ENCODE measurements around the gene MEGF10.
"Not testable (repeated sequence)": the region's sequence is repeated elsewhere in the genome, so short reads cannot be mapped to it uniquely, and the experiment has no call there.

MEGF10 gene

DNA sequence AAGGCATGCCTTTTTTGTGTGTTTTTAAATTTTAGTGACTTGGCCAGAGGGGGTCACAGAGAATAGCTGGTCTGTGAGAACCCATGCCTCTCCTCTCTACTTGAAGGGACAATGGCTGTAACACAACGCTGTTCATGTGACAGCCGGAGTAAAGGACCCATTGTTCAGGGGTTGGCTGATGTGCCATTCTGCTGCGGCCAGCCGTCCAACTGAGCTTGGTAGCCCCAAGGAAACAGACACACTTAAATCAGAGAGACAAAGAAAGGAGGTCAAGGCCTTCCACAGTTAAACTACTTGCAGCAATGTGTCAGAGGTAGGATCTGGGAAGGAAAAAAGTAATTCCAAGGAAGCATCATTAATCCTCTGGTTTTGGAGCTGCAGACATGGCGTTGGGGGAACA is 8.1 kb downstream of the MEGF10 start:
- no peak for DNase-seq

DNA sequence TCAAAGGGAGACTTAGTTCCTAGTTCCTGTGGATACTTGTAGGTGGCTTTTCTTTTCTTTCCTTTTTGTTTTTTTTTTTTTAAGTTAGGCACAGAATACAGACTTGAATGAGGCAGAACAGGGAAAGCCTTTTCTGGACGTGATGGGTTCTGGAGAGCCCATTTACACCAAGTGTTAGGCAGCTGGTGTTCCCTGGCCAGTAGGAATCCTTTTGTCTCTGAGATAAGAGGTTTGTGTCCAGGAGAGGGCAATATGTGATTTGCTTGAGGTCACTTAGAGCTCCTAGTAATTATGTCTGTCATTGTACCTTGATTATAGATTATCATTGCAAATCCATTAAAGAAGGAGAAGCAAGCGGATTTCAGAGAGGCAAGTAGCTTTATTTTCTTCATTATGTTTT is 9.1 kb downstream of the MEGF10 start:
- DNase-seq, result no peak

DNA sequence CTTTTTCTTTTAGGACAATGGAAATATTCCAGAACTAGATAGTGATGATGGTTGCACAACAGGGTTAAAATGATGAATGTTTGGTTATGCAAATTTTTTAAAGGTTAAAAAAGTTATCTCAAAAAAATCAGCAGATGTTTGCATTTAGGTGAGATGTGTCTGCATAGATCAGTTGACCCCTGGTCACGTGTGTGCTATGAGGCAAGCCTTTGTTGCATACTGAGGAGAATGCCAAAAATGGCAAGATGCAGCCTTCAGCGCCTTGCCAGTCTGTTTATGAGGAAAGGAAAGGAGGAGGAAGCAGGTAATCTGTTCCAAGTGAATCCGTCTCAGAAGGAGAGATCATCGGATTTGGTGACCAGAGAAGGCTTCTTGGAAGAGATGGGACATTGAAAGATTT is 11.9 kb downstream of the MEGF10 start:
- no peak for DNase-seq

DNA sequence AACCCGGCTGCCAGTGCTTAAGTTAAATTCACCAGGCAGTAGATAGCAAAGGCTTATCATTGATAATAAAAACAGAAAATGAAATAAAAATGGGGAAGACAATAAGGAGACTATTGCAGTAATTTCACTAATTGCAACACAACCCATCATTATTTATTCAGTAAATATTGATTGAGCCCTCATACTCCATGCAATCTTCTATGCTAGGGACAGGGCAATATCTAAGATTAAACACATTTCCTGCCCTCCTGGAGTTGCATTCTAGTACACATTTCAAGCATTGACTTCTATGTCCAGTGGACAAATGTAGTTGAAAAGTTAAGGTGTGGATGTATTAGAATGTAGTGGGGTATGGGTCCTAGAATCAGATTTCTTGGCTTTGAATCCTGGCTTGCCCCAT is 12.8 kb downstream of the MEGF10 start:
- no peak for DNase-seq

DNA sequence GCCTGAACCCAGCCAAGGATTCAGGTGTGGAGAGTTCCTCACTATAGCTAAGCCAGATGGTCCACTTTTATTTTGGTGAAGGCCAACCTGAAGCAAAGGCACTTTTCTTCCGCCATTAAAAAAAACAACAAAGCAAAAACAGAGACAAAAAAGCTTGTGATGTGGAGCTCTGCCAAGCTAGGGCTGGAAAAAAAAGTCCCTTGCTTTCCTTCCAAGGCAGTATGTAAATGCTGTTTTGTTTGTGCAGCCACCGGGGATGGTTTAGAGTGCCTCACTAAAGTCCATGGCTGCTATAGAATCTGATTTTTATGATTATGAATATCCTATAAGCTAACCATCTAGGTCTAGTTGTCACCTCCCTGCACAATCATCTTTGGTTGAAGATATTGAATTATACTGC is 14.9 kb downstream of the MEGF10 start:
- DNase-seq, result no peak

DNA sequence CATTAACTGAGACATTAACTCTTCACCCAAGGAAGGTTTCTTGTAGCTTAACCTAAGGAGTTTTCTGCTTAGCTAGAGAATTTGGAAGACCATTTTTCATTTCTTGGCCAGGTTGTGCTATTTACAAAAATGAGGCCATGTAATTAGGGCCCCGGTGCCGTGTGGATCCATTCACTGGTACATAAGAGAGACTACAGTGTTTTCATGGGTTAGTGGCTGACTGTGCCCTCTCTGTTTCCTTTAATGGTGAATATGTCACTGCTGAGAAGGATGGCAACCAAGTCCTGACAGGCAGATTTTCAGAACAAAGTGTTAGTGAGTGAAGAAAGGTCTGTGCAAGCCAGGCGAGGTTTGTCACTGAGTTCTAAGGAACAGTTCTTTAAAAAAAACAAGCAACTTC is 15.4 kb downstream of the MEGF10 start:
- no peak for DNase-seq

DNA sequence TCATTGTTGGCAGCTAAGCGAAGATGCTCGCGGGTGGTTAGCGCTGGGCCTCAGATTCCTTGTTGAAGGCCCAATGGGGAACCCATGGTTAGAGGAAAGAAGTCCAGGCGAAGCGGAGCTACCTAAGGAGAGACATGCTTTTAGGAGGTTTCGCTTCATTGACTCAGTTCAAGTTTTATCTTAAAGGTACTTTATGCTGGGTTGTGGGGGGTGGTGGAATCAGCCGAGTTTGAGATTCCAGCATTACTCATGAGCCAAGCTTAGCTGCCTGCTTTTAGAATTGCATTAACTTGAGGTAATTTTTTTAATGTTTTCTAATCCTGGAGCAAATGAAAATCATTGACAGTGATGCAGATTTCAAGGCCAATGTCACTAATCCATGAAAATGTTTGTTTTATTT is 16.1 kb downstream of the MEGF10 start:
- no peak for DNase-seq

DNA sequence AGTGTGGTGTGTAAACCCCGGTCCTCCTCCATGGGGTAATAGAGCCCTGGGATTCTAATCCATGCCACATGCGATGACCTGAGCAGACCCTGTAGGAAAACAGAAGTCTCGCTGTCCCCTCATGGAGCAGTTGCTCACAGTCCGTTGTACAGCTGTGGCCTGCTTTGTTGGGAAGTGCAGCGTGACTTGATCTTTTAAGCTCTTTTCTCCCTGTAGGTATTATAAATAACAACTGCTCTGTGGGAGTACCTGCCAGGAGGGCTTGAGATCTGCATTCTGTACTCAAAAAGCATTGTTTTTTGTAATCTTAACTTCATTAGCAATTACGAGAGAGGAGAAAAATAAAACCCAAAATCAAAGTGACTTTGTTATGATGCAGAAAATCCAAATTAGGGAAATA is 17.3 kb downstream of the MEGF10 start:
- no peak for DNase-seq

DNA sequence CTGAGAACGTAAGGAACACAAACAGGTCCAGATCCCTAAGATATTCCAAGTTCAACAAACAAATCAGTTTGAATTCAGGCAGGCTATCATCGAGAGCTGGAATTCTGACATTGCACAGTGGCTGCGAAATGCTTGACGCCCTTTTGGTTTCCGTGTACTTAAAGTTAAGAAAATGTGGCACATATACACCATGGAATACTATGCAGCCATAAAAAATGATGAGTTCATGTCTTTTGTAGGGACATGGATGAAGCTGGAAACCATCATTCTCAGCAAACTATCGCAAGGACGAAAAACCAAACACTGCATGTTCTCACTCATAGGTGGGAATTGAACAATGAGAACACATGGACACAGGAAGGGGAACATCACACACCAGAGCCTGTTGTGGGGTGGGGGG is 17.7 kb downstream of the MEGF10 start:
- DNase-seq, result not testable (repeated sequence)

DNA sequence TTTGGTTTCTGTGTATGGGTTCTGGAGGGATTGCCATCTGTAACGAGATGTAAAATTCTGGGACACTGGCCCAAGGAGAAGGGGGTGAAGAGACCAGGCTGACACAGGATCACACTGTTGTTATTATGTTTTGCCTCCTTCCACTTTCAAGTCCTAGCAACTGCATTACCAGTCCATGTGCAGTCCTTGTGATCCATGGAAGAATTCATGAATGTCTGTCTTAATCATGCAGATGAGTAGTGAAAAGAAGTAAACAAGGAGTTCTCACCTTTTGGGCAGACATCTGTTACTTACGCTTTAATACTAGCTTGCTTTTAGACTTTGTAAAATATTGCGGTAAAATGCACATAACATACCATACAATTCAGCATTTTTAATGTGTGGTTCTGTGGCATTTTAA is 18.3 kb downstream of the MEGF10 start:
- no peak for DNase-seq

DNA sequence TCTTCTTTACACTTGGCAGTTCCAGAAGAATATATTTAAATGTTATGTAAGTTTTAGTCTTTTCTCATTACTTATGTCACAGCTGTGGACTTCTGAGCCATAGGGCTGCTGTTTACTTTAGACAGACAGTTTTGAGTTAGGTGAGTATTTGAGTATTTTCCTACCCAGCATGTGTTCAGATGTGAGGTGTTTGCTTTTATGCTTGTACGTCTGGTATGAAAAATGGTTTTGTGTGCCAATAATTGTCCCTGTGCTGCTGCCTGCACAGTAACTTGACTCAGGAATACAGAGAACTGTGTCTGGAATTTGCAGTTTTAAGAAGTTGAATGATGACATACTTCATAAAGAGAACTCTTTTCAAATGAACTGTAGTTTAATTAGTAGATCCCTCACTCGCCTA is 20.8 kb downstream of the MEGF10 start:
- DNase-seq, result peak; percentile 1

DNA sequence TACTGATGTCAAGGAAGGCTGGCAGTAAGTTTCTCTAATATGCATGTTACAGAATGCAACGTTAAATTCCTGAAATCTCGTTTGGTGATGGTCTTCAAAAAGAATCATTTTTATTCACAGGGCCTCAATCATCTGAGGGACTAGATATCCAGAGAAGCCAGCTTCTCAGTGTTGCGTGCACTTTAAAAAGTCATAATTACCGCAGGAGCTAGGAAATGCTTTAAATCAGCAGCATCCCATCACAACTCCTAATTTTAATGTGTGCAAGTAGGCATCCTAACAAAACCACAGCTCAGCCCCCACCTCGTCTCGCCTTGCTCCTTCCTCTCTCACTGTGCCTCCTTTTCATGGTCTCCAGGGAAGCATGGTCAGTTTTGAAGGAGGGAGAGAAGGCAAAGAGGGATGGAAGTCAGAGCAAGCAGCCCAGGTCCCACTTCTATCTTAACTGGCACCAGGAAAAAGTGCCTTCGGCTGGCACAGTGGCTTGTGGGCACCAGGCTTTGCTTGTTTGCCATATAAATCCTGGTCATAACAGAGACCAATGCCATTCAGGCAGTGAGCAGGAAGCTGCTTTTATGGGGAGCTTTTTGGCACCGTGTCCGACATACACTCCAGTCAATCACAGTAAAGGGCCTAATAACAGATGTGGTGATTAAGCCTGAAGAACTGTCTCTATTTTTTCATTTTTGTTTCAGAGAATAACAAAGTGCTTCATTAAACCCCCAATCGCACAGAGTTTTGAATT is 21.4 kb downstream of the MEGF10 start:
- peak; percentile 2 for DNase-seq

DNA sequence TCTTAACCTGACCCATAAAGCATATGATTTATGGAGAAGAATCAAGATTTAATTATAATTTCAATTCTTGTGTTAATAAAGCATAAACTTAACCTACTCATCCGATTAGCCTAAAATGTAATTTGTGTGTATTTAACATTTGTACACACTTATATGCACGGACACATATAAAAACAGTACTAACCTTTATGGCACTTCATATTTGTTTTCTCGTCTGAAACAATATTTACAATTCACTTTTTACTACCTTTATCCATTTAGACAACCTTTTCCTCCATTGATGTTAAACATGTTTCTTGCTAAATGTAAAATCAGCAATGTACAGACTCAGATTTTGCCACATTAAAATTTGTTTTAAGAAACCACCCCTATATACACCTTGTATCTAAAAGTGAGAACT is 22.8 kb downstream of the MEGF10 start:
- DNase-seq, result no peak

DNA sequence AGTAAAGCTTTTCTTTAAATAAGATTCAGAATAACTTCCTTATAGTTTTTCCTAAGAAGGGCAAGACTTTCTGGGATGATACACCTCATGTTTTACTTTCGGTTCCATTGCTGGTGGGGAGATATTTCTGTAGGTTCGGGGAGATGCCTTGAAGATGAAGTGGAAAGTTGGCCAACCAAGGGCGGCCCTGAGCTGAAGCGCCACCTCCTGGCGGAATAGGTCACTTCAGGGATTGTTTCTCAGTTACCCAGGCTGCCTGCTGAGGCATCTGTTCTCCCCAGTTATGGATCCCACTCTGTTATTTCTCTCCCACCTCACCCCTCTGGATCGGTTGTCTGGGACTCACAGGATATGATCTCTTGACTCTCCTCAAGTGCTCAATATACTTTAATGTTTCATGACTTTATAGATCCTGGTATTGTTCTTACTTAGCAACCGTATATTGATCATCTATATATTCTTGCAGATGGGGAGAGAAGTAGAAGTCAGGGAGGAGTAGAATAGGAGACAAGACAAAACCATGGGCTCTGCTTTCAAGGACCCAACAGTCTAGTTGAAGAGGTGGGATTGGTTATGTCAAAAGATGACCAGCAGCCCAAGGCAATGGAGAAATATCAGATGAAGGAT is 23.4 kb downstream of the MEGF10 start:
- no peak for DNase-seq

DNA sequence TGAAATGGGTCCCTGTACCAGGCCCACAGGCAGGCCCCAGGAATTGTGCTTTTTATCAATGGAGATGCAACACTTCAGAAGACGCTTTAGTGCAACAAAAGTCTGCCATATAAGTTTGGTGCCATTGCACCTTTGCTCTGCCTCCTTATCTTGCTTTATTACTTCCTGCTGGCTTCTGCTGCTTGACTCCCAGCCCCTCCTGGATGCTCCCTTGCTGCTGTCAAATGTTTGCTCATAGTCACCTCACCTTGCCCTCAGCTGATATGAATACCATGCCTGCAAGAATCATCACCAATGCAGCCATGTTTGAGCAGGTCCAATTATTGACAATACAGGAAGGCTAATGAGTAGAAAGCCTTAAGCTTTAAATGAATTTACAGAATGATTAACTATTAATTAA is 25.4 kb downstream of the MEGF10 start:
- DNase-seq, result no peak

DNA sequence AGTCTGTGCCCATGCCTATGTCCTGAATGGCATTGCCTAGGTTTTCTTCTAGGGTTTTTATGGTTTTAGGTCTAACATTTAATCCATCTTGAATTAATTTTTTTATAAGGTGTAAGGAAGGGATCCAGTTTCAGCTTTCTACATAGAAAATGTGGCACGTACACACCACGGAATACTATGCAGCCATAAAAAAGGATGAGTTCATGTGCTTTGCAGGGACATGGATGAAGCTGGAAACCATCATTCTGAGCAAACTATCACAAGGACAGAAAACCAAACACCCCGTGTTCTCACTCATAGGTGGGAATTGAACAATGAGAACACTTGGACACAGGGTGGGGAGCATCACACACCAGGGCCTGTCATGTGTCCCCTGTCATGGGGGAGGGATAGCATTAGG is 26.8 kb downstream of the MEGF10 start:
- DNase-seq, result not testable (repeated sequence)

DNA sequence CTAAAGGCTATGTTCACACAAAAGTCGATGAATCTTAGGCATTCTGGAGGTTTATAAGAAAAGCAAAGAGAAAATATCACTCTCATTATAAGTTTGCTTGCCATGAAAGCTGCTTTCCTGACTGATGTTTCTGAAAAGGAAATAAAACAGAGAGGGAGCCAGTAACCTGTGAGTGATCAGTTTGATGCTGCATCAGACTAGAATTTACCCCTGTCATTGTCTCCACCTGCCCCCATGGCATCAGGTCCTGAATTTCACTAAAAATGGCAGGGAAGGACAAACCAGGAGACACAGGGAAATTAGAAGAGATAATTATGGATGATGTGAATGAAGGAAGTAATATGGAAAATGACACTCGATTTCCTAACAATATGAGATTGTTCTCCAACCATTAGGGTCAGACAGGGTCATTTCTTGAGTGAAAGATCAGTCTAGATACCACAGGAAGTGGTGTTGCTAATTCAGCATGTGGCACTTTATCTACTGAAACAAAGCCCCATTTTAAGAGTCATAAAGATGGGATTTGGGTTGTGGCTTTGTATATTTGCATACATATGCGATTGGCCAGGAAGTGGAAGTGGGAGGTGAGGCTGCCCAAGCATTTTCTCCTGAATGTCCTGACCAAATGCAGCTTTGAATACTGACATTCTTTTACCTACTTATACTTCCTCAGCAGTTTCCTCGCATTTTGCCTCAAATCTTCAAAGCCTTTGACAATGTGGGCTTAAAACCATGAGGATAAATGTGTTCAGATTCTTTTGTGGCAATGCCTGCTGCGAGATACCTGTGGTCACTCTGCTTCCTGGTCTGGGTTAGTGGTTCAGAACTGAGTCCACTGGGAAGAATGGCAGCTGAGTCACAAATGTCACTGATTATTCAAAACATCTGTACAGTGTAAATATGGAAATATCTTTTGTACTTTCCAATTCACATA is 29.7 kb downstream of the MEGF10 start:
- no peak for DNase-seq

DNA sequence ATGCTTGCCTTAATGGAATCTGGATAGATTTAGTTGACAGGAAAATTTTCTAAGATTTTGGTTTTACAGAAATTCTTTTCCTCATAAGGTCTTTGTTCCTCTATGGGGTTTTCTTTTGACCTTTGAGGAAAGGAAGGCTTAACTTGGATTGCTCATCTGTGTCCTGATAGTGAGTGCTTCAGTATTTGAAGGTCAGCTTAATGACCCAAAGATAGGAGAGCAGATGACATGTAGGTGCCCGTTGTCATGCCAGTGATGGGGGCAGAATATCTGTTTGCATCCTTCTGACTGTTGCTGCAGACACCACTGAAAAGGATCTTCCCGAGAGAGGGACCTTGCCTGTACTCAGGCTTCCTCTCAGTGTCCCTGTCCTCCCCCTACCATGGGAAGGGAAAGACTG is 30.9 kb downstream of the MEGF10 start:
- DNase-seq, result no peak

DNA sequence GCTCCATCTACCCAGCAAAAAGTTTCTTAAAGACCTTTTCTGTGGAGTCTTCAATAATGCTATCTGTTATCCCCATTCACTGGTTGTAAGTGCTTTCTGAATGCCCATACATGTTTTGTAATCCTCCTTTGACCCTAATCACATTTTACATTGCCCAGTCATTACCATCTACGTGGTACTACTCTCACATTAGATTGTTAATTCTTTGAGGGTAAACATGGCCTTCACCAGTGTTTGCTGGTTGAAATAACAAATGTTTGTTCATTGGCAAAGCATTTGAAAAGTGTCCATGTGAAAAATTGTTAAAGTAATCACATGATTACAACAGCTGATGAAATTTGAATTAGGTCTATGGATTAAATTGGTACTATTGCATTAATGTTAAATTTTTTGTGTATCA is 31.8 kb downstream of the MEGF10 start:
- DNase-seq, result no peak

DNA sequence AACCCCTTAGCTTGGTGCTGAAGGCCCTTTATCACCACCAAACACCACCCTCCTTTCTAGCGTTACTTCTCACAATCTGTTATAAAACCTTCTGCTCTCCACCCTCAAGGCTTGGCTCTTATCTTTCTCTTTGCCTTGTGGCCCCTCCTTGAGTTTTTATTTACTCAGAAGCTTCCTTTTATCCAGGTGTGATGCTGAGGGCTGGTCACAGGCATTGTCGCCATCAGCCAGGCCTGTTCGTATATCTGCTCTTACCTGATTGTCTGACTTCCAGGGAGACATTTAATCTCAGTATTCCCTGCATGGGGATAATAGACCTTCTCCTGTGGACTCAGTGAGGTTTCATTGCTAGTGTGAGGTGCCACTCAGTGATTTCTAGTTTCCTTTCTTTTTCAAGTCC is 34.2 kb downstream of the MEGF10 start:
- no peak for DNase-seq

DNA sequence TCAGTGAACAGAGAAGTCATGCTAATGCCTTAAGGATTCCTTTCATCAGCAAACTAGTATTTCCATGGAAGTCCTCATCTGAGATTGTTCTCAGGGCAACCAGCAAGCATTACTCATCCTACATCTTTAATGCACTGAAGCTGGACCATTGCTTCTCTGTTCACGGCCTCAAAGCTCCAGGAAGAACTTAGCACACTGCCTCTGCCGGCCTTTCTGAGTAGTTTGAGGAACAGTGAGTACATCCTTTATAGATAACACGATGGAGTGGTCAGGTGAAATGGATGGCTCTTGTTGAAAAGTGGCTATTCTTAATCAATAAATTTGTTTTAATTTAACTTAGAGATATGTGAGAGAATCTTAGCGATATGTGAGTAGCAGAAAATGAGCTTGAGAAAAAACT is 35.8 kb downstream of the MEGF10 start:
- DNase-seq, result no peak

DNA sequence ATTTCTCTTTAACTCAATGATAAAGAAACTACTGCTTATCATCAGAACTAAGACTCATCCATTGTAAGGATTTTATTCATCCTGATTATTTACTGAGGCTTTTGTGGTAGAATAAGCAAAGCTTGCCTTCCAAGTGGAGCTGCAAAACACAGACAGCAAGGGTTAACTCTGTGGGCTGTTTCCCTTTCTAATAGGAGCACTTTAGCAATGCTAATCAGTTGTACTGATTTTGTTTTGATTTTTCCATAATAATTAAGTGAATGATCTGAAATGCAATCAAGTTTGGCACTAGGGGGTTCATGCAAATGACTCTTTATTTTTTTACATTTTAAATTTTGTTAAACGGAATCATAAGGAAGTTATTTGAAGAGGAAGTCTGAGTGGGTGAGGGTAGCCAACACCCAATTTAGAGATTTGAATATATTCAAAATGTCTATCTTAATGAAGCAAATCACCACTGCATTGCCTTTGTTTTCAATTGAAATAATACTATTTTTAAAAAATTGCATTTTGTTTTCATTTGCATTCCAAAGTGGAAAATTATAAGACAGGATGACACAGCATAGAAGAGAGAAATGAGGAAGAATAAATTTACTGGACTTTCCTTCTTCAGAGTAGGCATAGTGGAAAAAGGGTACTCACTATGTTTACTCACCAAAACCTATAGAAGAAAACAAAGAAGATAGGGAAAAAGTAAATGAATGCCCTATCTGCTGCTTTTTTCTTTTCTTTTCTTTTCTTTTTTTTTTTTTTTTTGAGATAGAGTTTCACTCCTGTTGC is 36.6 kb downstream of the MEGF10 start:
- no peak for DNase-seq

DNA sequence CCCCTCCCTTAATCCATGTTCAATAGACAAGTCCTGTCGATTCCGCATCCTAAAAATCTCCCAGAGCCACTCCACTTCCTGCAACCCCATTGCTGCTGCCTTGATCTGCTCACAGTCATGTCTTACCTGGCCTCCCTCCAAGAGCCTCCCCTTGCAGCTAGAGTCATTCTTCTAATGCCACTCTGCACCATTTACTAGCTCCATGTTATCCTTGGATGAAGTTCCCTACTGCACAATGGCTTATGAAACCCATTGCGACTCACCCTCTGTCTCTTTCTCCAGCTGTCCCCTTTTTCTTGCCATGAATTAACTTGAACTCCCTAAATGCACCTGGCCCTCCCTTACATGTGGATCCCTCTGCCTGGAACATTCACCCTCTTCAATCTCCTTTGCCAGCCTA is 39.5 kb downstream of the MEGF10 start:
- DNase-seq, result no peak

Measured in DMS153 (cell line).